HG03565 (cell line): ENCODE results near the gene VSIG8.
A peak's percentile ranks its signal among the peaks of the same experiment; 100 is the strongest.

Source experiments
- ATAC-seq: cut with Tn5 transposase; IDR thresholded peaks from one replicate; pipeline ENCODE4 v1.9.1; 2021; ENCODE audit warnings: mild to moderate bottlenecking, moderate library complexity; ENCODE audit not compliant: unreplicated experiment

VSIG8 gene

GRCh38 chr1:159831412-159832141 lies 30.9 kb downstream of the VSIG8 start:
- ATAC-seq = no peak

DNA sequence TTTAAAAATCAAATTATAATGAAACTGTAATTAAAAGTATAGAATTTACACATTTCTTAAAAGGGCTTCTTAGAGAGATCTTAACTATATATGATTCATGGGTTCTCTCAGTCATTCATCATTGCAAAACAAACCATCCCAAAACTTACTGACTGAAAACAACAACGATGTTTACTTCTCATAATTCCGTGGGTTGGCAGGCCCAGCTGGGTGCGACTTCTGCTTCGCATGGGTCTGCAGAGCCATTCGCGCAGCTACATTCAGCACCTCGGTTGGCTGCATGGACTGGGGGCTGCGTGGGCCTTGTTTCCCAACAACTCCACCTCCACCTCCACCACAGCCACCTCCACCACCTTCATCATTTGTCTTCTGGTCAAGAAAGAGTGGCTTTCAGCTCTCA lies 31.7 kb downstream of the VSIG8 start:
- no peak for ATAC-seq

GRCh38 chr1:159829822-159830465 lies 32.5 kb downstream of the VSIG8 start:
- no peak for ATAC-seq

DNA sequence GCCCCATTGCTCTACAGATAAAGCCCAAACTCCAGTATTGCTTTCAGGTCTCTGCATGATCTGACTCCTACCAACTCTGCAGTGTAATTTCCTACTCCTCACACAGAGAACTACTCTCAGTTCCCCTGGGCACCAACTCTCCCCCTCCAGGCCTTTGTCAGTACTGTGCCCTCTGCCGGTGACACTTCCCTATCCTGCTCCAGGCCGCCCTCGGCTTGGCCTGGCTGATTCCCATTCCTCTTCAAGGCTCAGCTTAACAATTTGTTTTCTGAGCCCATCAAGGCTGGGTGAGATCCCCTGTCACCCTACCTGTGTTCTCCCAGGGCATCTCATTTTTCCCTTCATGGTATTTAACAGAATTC lies 33.2 kb downstream of the VSIG8 start:
- peak; percentile 82 for ATAC-seq

GRCh38 chr1:159828581-159829272 lies 33.7 kb downstream of the VSIG8 start:
- ATAC-seq = no peak

- no peak for ATAC-seq
These were observed 34.3 kb downstream of the VSIG8 start for GRCh38 chr1:159828176-159828575.

DNA sequence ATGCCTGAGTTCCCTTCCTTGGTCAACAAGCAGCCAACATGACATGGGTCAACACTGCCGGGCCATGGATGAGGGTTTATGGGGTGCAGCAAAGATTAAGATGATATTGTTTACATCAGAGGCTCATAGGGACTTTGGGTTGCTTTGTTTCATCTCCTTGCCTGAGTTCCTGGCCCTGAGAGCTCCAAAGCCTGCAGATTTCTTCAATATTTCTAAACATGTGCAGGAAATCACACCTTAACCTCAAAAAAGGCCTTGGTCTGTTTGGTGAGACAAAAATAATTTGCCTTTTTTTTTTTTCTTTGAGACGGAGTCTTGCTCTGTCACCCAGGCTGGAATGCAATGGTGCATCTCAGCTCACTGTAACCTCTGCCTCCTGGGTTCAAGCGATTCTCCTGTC lies 34.9 kb downstream of the VSIG8 start:
- no peak for ATAC-seq

GRCh38 chr1:159827102-159827490 lies 35.4 kb downstream of the VSIG8 start:
- ATAC-seq = no peak

DNA sequence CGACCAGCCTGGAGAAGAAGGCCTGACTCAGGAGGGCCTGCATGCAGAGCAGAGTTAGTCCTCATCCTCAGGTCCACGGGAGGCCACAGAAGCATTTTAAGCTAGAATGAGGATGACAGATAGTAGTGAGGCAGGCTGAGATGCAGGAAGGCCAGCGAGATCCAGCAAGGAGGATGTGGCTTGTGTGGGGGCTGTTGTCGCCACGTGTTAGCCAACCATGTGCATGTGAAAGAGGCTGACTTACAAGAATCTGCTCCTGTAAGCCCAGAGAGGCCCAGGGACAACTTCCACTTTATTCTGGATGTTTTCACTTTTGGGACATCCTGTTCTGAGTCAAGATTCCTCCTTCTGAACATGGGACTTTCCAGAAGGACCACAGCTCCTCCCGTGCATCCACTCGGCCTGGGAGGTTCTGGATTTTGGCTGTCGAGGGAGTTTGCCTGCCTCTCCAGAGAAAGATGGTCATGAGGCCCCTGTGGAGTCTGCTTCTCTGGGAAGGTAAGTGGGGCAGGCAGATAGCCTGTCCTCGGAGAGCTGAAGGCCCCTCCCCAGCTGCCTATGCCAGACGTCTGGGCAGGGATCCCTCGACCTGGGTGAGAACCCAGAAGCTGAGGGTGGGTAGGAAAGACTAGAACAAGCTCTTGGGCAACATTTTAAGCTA lies 35.9 kb downstream of the VSIG8 start, which contains the start of gene SLAMF8:
Gene SLAMF8, plus strand, starts transcription at position 433 of the 661 bp plus-strand sequence. Its CDS starts 26 bp downstream, at position 459.
- no peak for ATAC-seq

- ATAC-seq = no peak
These were observed 36.9 kb downstream of the VSIG8 start for GRCh38 chr1:159825564-159825963.

- no peak for ATAC-seq
These were observed 39.1 kb downstream of the VSIG8 start for GRCh38 chr1:159823406-159823805.

DNA sequence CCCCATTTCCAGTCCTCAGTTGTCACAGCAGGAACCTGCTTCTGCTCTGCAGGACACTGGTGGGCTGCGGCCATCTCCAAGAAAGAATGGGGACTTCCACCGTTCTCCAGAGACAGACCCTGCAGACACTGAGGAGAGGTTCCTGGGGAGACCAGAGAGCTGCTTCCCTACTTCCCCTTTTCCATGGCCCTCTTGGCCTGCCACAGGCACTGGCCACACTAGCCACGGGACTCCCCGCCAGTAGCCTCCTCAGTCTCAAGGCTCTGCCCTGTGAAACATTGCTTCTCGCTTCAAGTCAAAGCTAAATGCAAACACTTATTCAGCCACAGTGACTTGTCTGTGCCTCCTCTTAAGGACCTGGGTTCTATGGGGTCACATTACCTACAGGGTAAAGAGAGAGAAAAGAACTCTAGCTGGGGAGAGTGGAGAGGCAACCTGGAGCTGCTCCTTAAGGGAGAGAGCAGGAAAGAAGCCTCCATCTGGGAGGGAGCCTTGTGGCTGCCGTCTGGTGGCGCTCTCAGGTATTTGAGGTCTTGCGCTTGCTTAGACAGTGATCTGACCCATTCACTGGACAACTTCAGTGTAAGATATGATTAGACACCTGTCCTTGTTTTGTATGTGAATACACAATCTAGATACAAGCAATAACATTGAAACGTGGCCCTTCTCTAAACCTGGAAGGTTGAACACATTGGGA lies 41.1 kb downstream of the VSIG8 start:
- peak; percentile 48 for ATAC-seq

DNA sequence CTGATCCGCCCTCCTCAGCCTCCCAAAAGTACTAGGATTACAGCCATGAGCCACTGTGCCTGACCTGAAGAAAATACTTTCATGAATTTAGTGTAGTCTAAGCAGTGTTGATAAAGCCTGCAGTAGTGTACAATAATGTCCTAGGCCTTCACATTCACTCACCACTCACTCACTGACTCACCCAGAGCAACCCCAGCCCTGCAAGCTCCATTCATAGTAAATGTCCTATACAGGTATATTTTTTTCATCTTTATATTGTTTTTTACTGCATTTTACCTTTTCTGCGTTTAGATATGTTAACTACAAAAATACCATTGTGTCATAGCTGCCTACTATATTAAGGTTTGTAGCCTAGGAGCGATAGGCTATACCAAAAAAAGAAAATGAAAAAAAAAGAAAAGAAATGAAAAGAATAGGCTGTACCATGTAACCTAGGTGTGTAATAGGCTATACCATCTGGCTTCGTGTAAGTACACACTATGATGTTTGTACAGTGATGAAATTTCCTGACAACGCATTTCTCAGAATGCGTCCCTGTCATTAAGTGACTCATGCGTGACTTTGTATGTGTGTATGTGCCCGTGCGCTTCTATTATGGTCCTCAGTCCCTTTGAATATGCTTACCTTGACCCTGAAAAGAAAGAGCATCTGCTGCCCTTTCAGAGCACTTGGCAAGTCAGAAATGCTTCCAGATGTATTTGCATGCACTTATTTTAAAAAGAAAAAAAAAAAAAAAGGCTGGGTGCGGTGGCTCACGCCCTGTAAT lies 45.0 kb downstream of the VSIG8 start:
- no peak for ATAC-seq

GRCh38 chr1:159815926-159816325 lies 46.5 kb downstream of the VSIG8 start:
- no peak for ATAC-seq

GRCh38 chr1:159804924-159805323 lies 57.5 kb downstream of the VSIG8 start:
- no peak for ATAC-seq
